SK-N-SH (cell line): ENCODE data around the gene SWI5. TPM values are rescaled to one million over a fixed set of nuclear protein-coding genes. Genes with fewer than 3 reads are reported as not detected.

ENCODE experiments used
- CTCF ChIA-PET: fragments of 300-600, 350-600 bp; formaldehyde crosslinking; extraction: SDS; loops from one replicate; lab custom pipeline; 2021; lab: Yijun Ruan, JAX
- POLR2A ChIA-PET: fragments of 350-600 bp; sonication (Branson Sonifier 250); formaldehyde crosslinking; extraction: SDS; loops from one replicate; lab custom pipeline; 2020; ENCODE audit warnings: antibody characterized with exemption, inconsistent platforms; lab: Yijun Ruan, JAX
- DNase-seq: peaks from one replicate; pipeline ENCODE4 v3.0.0; 2012
- H2AFZ ChIP-seq: fragments of 200-600 bp; sonication (generic); 2 replicates; pipeline ENCODE4 v1.8.1; 2016; ENCODE audit warnings: antibody characterized with exemption, mild to moderate bottlenecking, low read depth
- H3F3A ChIP-seq: fragments of 200-600 bp; sonication (generic); replicated peaks from 2 replicates; pipeline ENCODE3; 2016; ENCODE audit warnings: antibody characterized with exemption, mild to moderate bottlenecking; ENCODE audit not compliant: insufficient read depth
- H3K27ac ChIP-seq, 2 experiments: fragments of 200-500 bp in 1 of 2; fragments of 200-600 bp in 1 of 2; sonication (Bioruptor generic) in 1 of 2; sonication (generic), shearing (Covaris generic) in 1 of 2; 2 replicates each; pipeline versions ENCODE4 v1.5.1 to v1.6.1; 2014 to 2016; ENCODE audit warnings: low read depth in 2 of 2, inconsistent platforms in 1 of 2, low read length in 1 of 2, mild to moderate bottlenecking in 1 of 2, mixed read lengths in 1 of 2
- H3K27me3 ChIP-seq: fragments of 200-600 bp; sonication (generic), shearing (Covaris generic); 2 replicates; pipeline ENCODE4 v1.6.1; 2016; ENCODE audit warnings: mixed run types; ENCODE audit not compliant: insufficient read depth
- H3K36me3 ChIP-seq, 2 experiments: fragments of 200-500 bp in 1 of 2; fragments of 200-600 bp in 1 of 2; sonication (Bioruptor generic) in 1 of 2; sonication (generic) in 1 of 2; replicated peaks in 1 of 2; 2 replicates each; pipeline versions ENCODE3 to v1.5.1; 2014 to 2016; ENCODE audit warnings: low read length in 1 of 2, mild to moderate bottlenecking in 1 of 2; ENCODE audit not compliant: insufficient read depth in 2 of 2, control insufficient read depth in 1 of 2
- H3K4me1 ChIP-seq, 2 experiments: fragments of 200-500 bp in 1 of 2; fragments of 200-600 bp in 1 of 2; sonication (Bioruptor generic) in 1 of 2; sonication (generic), shearing (Covaris generic) in 1 of 2; 2 replicates each; pipeline versions ENCODE4 v1.5.1 to v1.6.1; 2014 to 2016; ENCODE audit warnings: low read depth in 1 of 2, low read length in 1 of 2, mixed run types in 1 of 2; ENCODE audit not compliant: insufficient read depth in 2 of 2, control insufficient read depth in 1 of 2
- H3K4me2 ChIP-seq: fragments of 200-600 bp; sonication (generic), shearing (Covaris generic); 2 replicates; pipeline ENCODE4 v1.6.1; 2017; ENCODE audit warnings: mixed run types
- H3K4me3 ChIP-seq, 2 experiments: fragments of 200-500 bp in 1 of 2; fragments of 200-600 bp in 1 of 2; sonication (Bioruptor generic) in 1 of 2; sonication (generic), shearing (Covaris generic) in 1 of 2; 2 replicates each; pipeline versions ENCODE4 v1.5.1 to v1.8.1; 2014 to 2016; ENCODE audit warnings: low read depth in 2 of 2, inconsistent platforms in 1 of 2, low read length in 1 of 2, mild to moderate bottlenecking in 1 of 2, mixed read lengths in 1 of 2, moderate library complexity in 1 of 2
- H3K79me2 ChIP-seq: fragments of 200-600 bp; sonication (generic); 2 replicates; pipeline ENCODE4 v1.8.1; 2017; ENCODE audit warnings: mild to moderate bottlenecking; ENCODE audit not compliant: insufficient read depth
- H3K9ac ChIP-seq: fragments of 200-600 bp; sonication (generic); 2 replicates; pipeline ENCODE4 v1.6.1; 2017; ENCODE audit warnings: mixed run types
- H3K9me2 ChIP-seq: fragments of 200-600 bp; sonication (generic); 2 replicates; pipeline ENCODE4 v1.6.1; 2017; ENCODE audit warnings: mixed run types
- H3K9me3 ChIP-seq: fragments of 200-600 bp; sonication (generic); 2 replicates; pipeline ENCODE4 v1.6.1; 2017; ENCODE audit warnings: mixed run types, mild to moderate bottlenecking, moderate library complexity
- H4K20me1 ChIP-seq: fragments of 200-600 bp; sonication (generic); 2 replicates; pipeline ENCODE4 v1.6.1; 2017; ENCODE audit warnings: mild to moderate bottlenecking, mixed run types; ENCODE audit not compliant: insufficient read depth
- FOSL2 ChIP-seq: IDR thresholded peaks from 2 replicates; pipeline ENCODE4 v1.4.0; 2012; ENCODE audit warnings: low read depth, mild to moderate bottlenecking, moderate library complexity, borderline replicate concordance
- FOXM1 ChIP-seq: IDR thresholded peaks from 2 replicates; pipeline ENCODE4 v1.4.0; 2012; ENCODE audit warnings: low read depth, mild to moderate bottlenecking
- GATA2 ChIP-seq: sonication (generic); formaldehyde crosslinking; IDR thresholded peaks from 2 replicates; pipeline ENCODE4 v1.5.0; 2020; ENCODE audit warnings: mild to moderate bottlenecking, missing genetic modification reagents
- JUND ChIP-seq: IDR thresholded peaks from 2 replicates; pipeline ENCODE4 v1.4.0; 2012
- NFIC ChIP-seq: IDR thresholded peaks from 2 replicates; pipeline ENCODE4 v1.4.0; 2012; ENCODE audit warnings: borderline replicate concordance
- NRF1 ChIP-seq: IDR thresholded peaks from 2 replicates; pipeline ENCODE4 v1.6.1; 2012; ENCODE audit warnings: low read depth, mild to moderate bottlenecking, low read length
- RCOR1 ChIP-seq: fragments of 150-350 bp; IDR thresholded peaks from 2 replicates; pipeline ENCODE4 v1.6.1; 2017; ENCODE audit warnings: antibody characterized with exemption, low read length
- RFX5 ChIP-seq: IDR thresholded peaks from 2 replicates; pipeline ENCODE4 v1.6.1; 2012; ENCODE audit warnings: mild to moderate bottlenecking, improper control_type of control experiment, low read length
- SMC3 ChIP-seq: IDR thresholded peaks from 2 replicates; pipeline ENCODE4 v1.6.1; 2012; ENCODE audit warnings: low read depth, low read length, improper control_type of control experiment
- YY1 ChIP-seq: IDR thresholded peaks from 2 replicates; pipeline ENCODE4 v1.4.0; 2012; ENCODE audit warnings: low read depth, mild to moderate bottlenecking
- WGBS: methylation state at CpG from one replicate; pipeline ENCODE4 v1.1.6; 2017; ENCODE audit warnings: low lambda C conversion rate; 5-methylcytosine and 5-hydroxymethylcytosine counted together
- polyA plus RNA-seq, 3 experiments: library from polyadenylated mRNA; depleted of rRNA; stranded (reverse); fragments of >200 nt; gene quantifications; 2 replicates each; pipeline ENCODE4 v1.2.3, GENCODE V29; 2012

The SWI5 gene
- polyA plus RNA-seq, 1 of the 3 experiments (the other 2 are of a cell fraction), result 84.1 TPM

DNA sequence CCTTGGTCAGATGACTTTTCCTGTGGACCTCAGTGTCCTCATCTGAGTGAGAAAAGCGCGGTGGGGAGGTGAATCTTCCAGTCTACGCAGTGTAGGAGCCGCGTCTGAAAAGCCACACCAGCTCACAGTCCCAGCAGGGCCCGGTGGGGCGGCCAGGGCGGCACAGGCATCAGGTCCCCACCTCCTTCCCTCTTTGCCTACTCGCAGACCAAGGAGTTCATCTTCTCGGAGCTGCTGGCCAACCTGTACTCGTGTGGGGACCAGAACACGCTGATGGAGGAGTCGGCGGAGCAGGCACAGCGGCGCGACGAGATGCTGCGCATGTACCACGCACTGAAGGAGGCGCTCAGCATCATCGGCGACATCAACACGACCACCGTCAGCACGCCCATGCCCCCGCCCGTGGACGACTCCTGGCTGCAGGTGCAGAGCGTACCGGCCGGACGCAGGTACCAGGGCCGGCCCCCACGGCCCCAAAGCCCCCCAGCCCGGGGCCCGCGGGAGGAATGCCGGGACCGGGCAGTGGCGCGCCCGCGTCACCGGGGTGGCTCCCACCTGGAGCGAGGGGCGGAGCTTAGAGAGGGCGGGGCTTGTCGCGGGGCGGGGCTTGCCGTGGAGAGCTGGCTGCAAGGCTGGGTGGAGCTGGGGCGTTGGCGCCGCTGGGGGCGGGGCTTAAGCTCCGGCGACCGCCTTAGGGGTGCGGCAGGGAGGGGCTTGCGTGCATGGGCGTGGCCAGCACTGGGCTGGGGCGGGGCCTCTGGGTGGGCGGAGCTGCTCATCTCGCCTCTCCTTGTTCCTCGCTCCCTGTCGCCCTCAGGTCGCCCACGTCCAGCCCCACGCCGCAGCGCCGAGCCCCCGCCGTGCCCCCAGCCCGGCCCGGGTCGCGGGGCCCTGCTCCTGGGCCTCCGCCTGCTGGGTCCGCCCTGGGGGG is 25.9 kb upstream of the SWI5 start:
- peaks cover 0 to 7% of the 10 kb centered on the region in 2 experiments for H3K36me3 ChIP-seq
- H4K20me1 ChIP-seq, result no peaks in the 10 kb centered on the region
- 85% methylated on average over 35 of the region's 81 CpGs for WGBS
- H3K9me3 ChIP-seq, result no peaks in the 10 kb centered on the region
- no peak overlapping the region; a peak in 1 of 4 replicates for H3K27ac ChIP-seq
- no peak overlapping the region for H2AFZ ChIP-seq
- no peak overlapping the region for H3K9ac ChIP-seq
- no peaks in the 10 kb centered on the region for H3K9me2 ChIP-seq
- POLR2A ChIA-PET, result interaction anchor here (0.6 kb wide), 1 partner anchor 9 kb away, joined by 3 read pairs; no protein-coding TSS in a partner anchor
- H3K27me3 ChIP-seq, result no peaks in the 10 kb centered on the region
- TF ChIP-seq RFX5, result no peak
- TF ChIP-seq GATA2, result no peak
- TF ChIP-seq SMC3, result no peak
- TF ChIP-seq YY1, result no peak
- TF ChIP-seq RCOR1, result no peak
- TF ChIP-seq JUND, result no peak
- no peak for TF ChIP-seq NRF1
- DNase-seq, result peak; percentile 92
- H3F3A ChIP-seq, result peaks cover 3% of the 10 kb centered on the region
- H3K4me1 ChIP-seq, result peaks cover 12 to 17% of the 10 kb centered on the region in 2 experiments
- H3K4me2 ChIP-seq, result no peak overlapping the region
- CTCF ChIA-PET, result interaction anchor here (0.8 to 1.3 kb wide), 2 partner anchors 42 to 45 kb away, joined by 3 read pairs; no protein-coding TSS in a partner anchor
- no peak overlapping the region for H3K4me3 ChIP-seq
- no peaks in the 10 kb centered on the region for H3K79me2 ChIP-seq

DNA sequence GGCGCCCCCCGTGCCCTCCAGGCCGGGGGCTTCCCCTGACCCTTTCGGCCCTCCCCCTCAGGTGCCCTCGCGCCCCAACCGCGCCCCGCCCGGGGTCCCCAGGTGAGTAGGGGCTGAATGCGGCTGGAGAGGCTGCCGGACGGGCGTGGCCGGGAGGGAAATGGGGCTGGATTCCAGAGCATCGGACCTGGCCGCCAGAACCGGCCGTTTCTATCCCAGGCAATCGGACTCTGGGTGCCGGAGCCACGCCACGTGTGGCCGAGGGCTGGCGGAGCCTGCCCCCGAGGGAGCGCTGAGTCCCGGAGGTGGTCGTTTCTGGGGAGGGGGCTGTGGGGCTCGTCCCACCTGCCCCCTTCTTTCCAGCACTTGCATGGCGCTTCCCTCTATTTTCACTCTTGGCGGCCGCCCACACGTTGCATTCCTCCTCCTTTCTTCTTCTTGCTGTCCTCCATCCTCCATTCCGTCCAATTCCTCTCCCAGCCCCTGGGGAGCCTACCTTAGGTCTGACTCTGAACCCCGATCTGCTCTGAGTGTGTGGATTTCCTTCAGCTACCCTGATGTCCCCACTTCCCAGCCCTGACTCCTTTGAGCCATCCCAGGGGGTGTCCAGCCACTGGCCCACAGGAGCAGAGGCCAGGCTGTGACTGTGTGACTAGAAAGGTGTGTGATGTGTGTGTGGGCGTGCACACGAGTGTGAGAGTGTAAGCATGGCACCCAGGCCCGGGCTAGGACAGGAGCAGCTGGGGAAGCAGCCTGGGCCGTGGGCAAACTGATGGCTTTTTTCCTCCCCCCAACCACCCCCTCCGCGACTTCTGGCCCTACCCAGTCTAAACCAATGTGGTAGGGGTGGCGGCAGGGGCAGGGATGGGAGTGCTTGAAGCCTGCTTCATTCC is 25.0 kb upstream of the SWI5 start:
- Histone ChIP-seq H3K36me3 (peaks cover 0 to 7% of the 10 kb centered on the region in 2 experiments), H3K9me2 (no peaks in the 10 kb centered on the region), H3K9ac (no peak overlapping the region), H3K4me1 (peaks cover 3 to 11% of the 10 kb centered on the region in 2 experiments), H3K9me3 (no peaks in the 10 kb centered on the region), H3K27ac (no peak overlapping the region), H3K4me2 (no peak overlapping the region), H3K27me3 (no peaks in the 10 kb centered on the region), H3F3A (peaks cover 10% of the 10 kb centered on the region), H3K4me3 (no peak overlapping the region), H3K79me2 (no peaks in the 10 kb centered on the region), H2AFZ (no peak overlapping the region), H4K20me1 (no peaks in the 10 kb centered on the region)
- DNase-seq, result no peak
- ChIA-PET POLR2A (no interaction called here), CTCF (interaction anchor here (0.8 kb wide), 1 partner anchor 41 kb away, joined by 3 read pairs; no protein-coding TSS in a partner anchor)
- TF ChIP-seq FOXM1, result no peak
- TF ChIP-seq NFIC, result no peak
- 95% methylated on average over 43 of the region's 43 CpGs for whole genome bisulfite sequencing

DNA sequence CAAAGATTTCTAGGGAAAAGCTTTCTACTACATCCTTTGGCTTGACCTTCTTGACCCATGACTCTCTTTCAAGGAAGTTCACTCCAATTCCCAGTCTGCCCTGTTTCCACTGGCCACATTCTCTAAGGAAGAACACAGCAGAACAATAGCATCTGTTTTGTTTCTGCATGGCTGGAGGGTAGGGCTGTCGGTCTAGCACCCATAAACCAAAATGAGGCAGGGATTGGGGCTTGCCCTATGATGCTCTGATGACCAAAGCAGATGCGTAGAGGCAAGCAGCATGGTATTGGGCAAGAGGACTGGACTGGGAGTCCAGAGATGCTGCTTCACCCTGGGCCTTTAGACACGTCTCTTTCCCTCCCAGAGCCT is 24.4 kb upstream of the SWI5 start:
- H3K4me3 ChIP-seq, result no peak overlapping the region
- H3K9me2 ChIP-seq, result no peaks in the 10 kb centered on the region
- H3K4me1 ChIP-seq, result peaks cover 0 to 5% of the 10 kb centered on the region in 2 experiments; a peak in 1 of 4 replicates
- WGBS, result 100% methylated on average over 3 of the region's 3 CpGs
- H3K27me3 ChIP-seq, result no peaks in the 10 kb centered on the region
- TF ChIP-seq FOSL2, result no peak
- no peak overlapping the region for H3K9ac ChIP-seq
- no peak overlapping the region for H3K4me2 ChIP-seq
- DNase-seq, result no peak
- peaks cover 0 to 7% of the 10 kb centered on the region in 2 experiments for H3K36me3 ChIP-seq
- no peak overlapping the region for H2AFZ ChIP-seq
- no peaks in the 10 kb centered on the region for H3K79me2 ChIP-seq
- ChIA-PET CTCF (no interaction called here), POLR2A (no interaction called here)
- no peaks in the 10 kb centered on the region for H4K20me1 ChIP-seq
- H3K27ac ChIP-seq, result no peak overlapping the region
- H3F3A ChIP-seq, result peaks cover 17% of the 10 kb centered on the region
- H3K9me3 ChIP-seq, result no peaks in the 10 kb centered on the region
